Measurements from ENCODE around the gene AKNA. TPM values are rescaled to one million over a fixed set of nuclear protein-coding genes. Genes with fewer than 3 reads are reported as not detected.

Gene AKNA
- total RNA-seq, 4 donors from 2014 or later: 10.5 to 27.1 (median 14.4) TPM

- Histone ChIP-seq H3K27ac (no peak overlapping the region), H3K4me1 (peaks cover 5% of the 10 kb centered on the region), H3K27me3 (no peaks in the 10 kb centered on the region), H3K9me3 (no peaks in the 10 kb centered on the region), H3K4me3 (no peak overlapping the region), H3K36me3 (peaks cover 2% of the 10 kb centered on the region)
- 94% methylated on average over 13 of the region's 13 CpGs for WGBS
- DNase-seq (ENCODE audit: low spot score in 2 of 2): no peak
- TF ChIP-seq EP300 (IDR thresholded peaks at IDR 0.05) (no peak), POLR2AphosphoS5 (IDR thresholded peaks at IDR 0.05) (no peak), POLR2A (IDR thresholded peaks at IDR 0.05) (no peak)
- TF ChIP-seq, protein P1, sequence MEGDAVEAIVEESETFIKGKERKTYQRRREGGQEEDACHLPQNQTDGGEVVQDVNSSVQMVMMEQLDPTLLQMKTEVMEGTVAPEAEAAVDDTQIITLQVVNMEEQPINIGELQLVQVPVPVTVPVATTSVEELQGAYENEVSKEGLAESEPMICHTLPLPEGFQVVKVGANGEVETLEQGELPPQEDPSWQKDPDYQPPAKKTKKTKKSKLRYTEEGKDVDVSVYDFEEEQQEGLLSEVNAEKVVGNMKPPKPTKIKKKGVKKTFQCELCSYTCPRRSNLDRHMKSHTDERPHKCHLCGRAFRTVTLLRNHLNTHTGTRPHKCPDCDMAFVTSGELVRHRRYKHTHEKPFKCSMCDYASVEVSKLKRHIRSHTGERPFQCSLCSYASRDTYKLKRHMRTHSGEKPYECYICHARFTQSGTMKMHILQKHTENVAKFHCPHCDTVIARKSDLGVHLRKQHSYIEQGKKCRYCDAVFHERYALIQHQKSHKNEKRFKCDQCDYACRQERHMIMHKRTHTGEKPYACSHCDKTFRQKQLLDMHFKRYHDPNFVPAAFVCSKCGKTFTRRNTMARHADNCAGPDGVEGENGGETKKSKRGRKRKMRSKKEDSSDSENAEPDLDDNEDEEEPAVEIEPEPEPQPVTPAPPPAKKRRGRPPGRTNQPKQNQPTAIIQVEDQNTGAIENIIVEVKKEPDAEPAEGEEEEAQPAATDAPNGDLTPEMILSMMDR (IDR thresholded peaks at IDR 0.05): no peak
Measured at GRCh38 chr9:114406441-114406840, 18.7 kb upstream of the AKNA start.

- Histone ChIP-seq H3K4me1 (no peaks in the 10 kb centered on the region), H3K4me3 (no peak overlapping the region), H3K9me3 (no peaks in the 10 kb centered on the region), H3K27ac (no peak overlapping the region), H3K36me3 (peaks cover 2% of the 10 kb centered on the region), H3K27me3 (no peaks in the 10 kb centered on the region)
- TF ChIP-seq POLR2A (IDR thresholded peaks at IDR 0.05): no peak
- TF ChIP-seq, protein P1 (IDR thresholded peaks at IDR 0.05): peak; percentile 75
- 28% methylated on average over 14 of the region's 15 CpGs for WGBS
- DNase-seq (ENCODE audit: low spot score in 2 of 2): peak in 1 of 2 donors; percentile 79
Measured at GRCh38 chr9:114405294-114406034, 17.7 kb upstream of the AKNA start.

GRCh38 chr9:114404531-114404930 is 16.7 kb upstream of the AKNA start:
- no peak overlapping the region for H3K4me3 ChIP-seq
- H3K4me1 ChIP-seq: peaks cover 4% of the 10 kb centered on the region
- TF ChIP-seq EP300 (IDR thresholded peaks at IDR 0.05): no peak
- TF ChIP-seq POLR2AphosphoS5 (IDR thresholded peaks at IDR 0.05): no peak
- TF ChIP-seq POLR2A (IDR thresholded peaks at IDR 0.05): no peak
- TF ChIP-seq, protein P1 (IDR thresholded peaks at IDR 0.05): no peak
- H3K27ac ChIP-seq: no peak overlapping the region
- 82% methylated on average over 2 of the region's 2 CpGs for WGBS
- H3K36me3 ChIP-seq: peaks cover 2% of the 10 kb centered on the region
- DNase-seq (ENCODE audit: low spot score in 2 of 2): no peak
- H3K27me3 ChIP-seq: no peaks in the 10 kb centered on the region
- H3K9me3 ChIP-seq: no peaks in the 10 kb centered on the region

DNA sequence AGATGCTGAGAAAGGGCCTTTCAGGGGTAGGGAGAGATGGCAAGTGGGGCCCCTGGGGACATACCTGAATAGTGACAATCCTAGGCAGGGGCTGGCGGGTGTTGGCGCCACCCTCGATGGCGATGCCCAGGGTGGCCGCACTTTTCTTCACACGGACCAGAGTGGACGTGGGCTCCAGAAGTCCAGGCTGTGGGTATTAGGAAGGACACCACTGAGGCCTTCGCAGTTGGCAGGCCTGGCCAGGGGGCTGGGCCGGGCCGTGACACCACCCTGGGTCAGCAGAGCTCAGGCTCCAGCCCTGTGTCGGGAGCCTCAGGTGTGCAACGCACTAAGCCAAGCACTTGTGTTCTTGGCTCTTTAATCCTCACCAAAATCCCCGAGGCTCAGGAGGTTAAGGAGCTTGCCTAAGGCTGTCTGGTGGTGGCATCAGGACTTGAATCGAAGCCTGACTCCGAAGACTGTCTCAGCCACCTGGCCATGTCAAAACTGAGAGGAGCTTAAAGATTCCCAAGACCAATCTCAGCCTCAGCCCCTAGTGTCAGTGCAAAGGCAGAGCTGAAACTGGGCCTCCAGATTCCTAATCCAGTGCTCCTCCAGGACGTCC is 15.5 kb upstream of the AKNA start:
- H3K9me3 ChIP-seq: no peaks in the 10 kb centered on the region
- H3K36me3 ChIP-seq: peaks cover 2% of the 10 kb centered on the region
- H3K27me3 ChIP-seq: no peaks in the 10 kb centered on the region
- no peak overlapping the region for H3K27ac ChIP-seq
- H3K4me3 ChIP-seq: no peak overlapping the region
- 85% methylated on average over 13 of the region's 16 CpGs for whole genome bisulfite sequencing
- no peak for DNase-seq (ENCODE audit: low spot score in 2 of 2)
- peaks cover 15% of the 10 kb centered on the region for H3K4me1 ChIP-seq
- no peak for TF ChIP-seq EP300 (IDR thresholded peaks at IDR 0.05)
- TF ChIP-seq, protein P1 (IDR thresholded peaks at IDR 0.05): no peak
- no peak for TF ChIP-seq POLR2AphosphoS5 (IDR thresholded peaks at IDR 0.05)
- TF ChIP-seq POLR2A (IDR thresholded peaks at IDR 0.05): no peak

DNA sequence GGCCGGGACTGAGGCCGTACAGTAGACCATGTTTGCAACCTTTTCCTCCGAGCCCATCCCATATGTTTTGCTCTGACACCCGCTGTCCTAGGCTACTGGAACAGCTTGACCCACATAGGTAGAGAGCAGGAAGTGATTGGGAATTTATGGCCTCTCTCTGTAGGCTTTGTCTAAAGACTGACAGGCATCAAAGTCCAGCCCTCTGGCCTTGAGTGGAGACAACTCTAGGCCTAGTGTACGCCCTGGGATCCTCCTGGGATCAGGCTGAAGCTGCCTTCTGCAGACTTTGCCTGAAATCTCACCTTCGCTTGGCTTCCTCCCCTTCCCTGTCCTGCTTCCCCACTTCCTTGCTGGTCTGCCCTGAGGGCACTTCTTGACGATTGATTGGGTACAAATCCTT is 13.6 kb upstream of the AKNA start:
- no peak overlapping the region for H3K4me3 ChIP-seq
- H3K4me1 ChIP-seq: peaks cover 28% of the 10 kb centered on the region
- no peaks in the 10 kb centered on the region for H3K27me3 ChIP-seq
- no peak overlapping the region for H3K27ac ChIP-seq
- TF ChIP-seq, protein P1 (IDR thresholded peaks at IDR 0.05): no peak
- TF ChIP-seq POLR2AphosphoS5 (IDR thresholded peaks at IDR 0.05) (no peak), EP300 (IDR thresholded peaks at IDR 0.05) (no peak), POLR2A (IDR thresholded peaks at IDR 0.05) (no peak)
- H3K9me3 ChIP-seq: no peaks in the 10 kb centered on the region
- WGBS: 73% methylated on average over 7 of the region's 7 CpGs
- DNase-seq (ENCODE audit: low spot score in 2 of 2): no peak
- peaks cover 2% of the 10 kb centered on the region for H3K36me3 ChIP-seq
